Fibroblast of lung (primary cell): Measurements from ENCODE around the gene SLPI. TPM values are rescaled to one million over a fixed set of nuclear protein-coding genes. Genes with fewer than 3 reads are reported as not detected.

Source experiments
- DNase-seq, 2 donors: peaks; one replicate each; pipeline versions ENCODE4 v3.0.0 to v3.0.0-alpha.2; 2010; ENCODE audit warnings: low read depth in 2 of 2
- H2AFZ ChIP-seq: 2 replicates; pipeline ENCODE4 v1.5.1; 2012; ENCODE audit warnings: low read length, control low read depth, inconsistent platforms
- H3K27ac ChIP-seq: 2 replicates; pipeline ENCODE4 v1.5.1; 2011; ENCODE audit warnings: low read length, control low read depth; ENCODE audit not compliant: insufficient read depth
- H3K27me3 ChIP-seq: 2 replicates; pipeline ENCODE4 v1.5.1; 2011; ENCODE audit warnings: mild to moderate bottlenecking, low read length; ENCODE audit not compliant: control insufficient read depth, insufficient read depth
- H3K36me3 ChIP-seq: 2 replicates; pipeline ENCODE4 v1.5.1; 2011; ENCODE audit warnings: low read length; ENCODE audit not compliant: control insufficient read depth, insufficient read depth
- H3K4me1 ChIP-seq: 2 replicates; pipeline ENCODE4 v1.5.1; 2011; ENCODE audit warnings: low read length; ENCODE audit not compliant: control insufficient read depth, insufficient read depth; ENCODE audit errors: extremely low read depth
- H3K4me2 ChIP-seq: 2 replicates; pipeline ENCODE4 v1.5.1; 2011; ENCODE audit warnings: low read length, control low read depth; ENCODE audit not compliant: insufficient read depth; ENCODE audit errors: extremely low read depth
- H3K4me3 ChIP-seq, 4 experiments: fragments of 200-600 bp in 1 of 4; sonication (generic) in 1 of 4; replicated peaks in 1 of 4; 2 replicates each; pipeline ENCODE4 v1.5.1; 2011 to 2016; ENCODE audit warnings: low read length in 4 of 4, low read depth in 3 of 4, mild to moderate bottlenecking in 3 of 4, control low read depth in 2 of 4, inconsistent platforms in 1 of 4, mixed read lengths in 1 of 4; ENCODE audit not compliant: insufficient read depth in 1 of 4; ENCODE audit errors: control extremely low read depth in 1 of 4
- H3K79me2 ChIP-seq: 2 replicates; pipeline ENCODE4 v1.5.1; 2012; ENCODE audit warnings: mild to moderate bottlenecking, low read length, inconsistent platforms; ENCODE audit not compliant: control insufficient read depth, insufficient read depth
- H3K9ac ChIP-seq: 2 replicates; pipeline ENCODE4 v1.5.1; 2011; ENCODE audit warnings: mild to moderate bottlenecking, low read length, control low read depth; ENCODE audit not compliant: insufficient read depth
- H3K9me3 ChIP-seq: 2 replicates; pipeline ENCODE4 v1.5.1; 2012; ENCODE audit warnings: low read depth, low read length; ENCODE audit not compliant: control insufficient read depth, insufficient read depth
- H4K20me1 ChIP-seq: 2 replicates; pipeline ENCODE4 v1.5.1; 2011; ENCODE audit warnings: low read length; ENCODE audit not compliant: control insufficient read depth, insufficient read depth; ENCODE audit errors: extremely low read depth
- CTCF ChIP-seq, 2 donors: IDR thresholded peaks in 1 of 2; conservative IDR thresholded peaks in 1 of 2; 1 replicate in 1 of 2; 2 replicates in 1 of 2; pipeline ENCODE4 v1.5.1; 2011 to 2012; ENCODE audit warnings: low read length in 2 of 2, control low read depth in 1 of 2, inconsistent platforms in 1 of 2, low read depth in 1 of 2, mild to moderate bottlenecking in 1 of 2
- EZH2 ChIP-seq: IDR thresholded peaks from 2 replicates; pipeline ENCODE4 v1.5.1; 2012; ENCODE audit warnings: low read length, control low read depth, mild to moderate bottlenecking; ENCODE audit errors: missing control alignments
- polyA plus RNA-seq, 2 donors: library from polyadenylated mRNA; depleted of rRNA in 1 of 2; stranded (reverse) in 1 of 2; unstranded in 1 of 2; fragments of >200 nt; gene quantifications; 2 replicates each; pipeline ENCODE4 v1.2.1, GENCODE V29; 2011 to 2012; ENCODE audit warnings: missing spikeins in 1 of 2
- total RNA-seq: library from RNA; depleted of rRNA; stranded (reverse); fragments of >200 nt; gene quantifications from 2 replicates; pipeline ENCODE4 v1.2.1, GENCODE V29; 2014

The SLPI gene
- total and polyA plus RNA-seq, 2 donors (not counting 1 experiment from before 2014, with no cell fraction given): 0.17 to 3.7 TPM

DNA sequence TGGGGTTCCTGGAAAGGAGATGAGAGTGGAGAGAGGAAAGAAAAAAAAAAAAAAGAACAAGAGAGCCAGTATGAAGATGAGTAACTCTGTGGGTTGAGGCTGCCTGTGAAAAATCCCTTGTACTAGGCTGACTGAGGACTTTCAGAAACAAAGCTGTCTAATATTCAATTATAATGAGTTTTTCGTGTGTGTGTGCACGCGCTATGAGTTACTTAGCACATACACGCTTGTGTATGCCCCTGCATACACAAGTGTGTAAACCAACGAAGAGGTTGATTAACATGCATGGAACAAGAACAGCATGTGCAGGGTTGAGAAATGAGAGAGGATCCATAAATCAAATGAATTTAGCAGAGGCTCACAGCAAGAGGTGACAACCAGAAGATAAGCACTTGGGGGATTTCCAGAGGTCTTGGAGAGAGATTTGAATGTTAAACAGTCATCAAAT, 47.5 kb upstream of the SLPI start:
- Histone ChIP-seq H3K4me1 (no peaks in the 10 kb centered on the region), H3K9me3 (no peaks in the 10 kb centered on the region), H3K4me2 (no peak overlapping the region), H3K9ac (no peak overlapping the region), H3K27ac (no peak overlapping the region), H3K36me3 (no peaks in the 10 kb centered on the region), H3K27me3 (peaks cover 2% of the 10 kb centered on the region), H3K79me2 (no peaks in the 10 kb centered on the region), H4K20me1 (no peaks in the 10 kb centered on the region), H2AFZ (no peak overlapping the region), H3K4me3 (no peak overlapping the region)
- no peak for DNase-seq
- TF ChIP-seq CTCF (conservative IDR thresholded peaks at IDR 0.05 in 1 of 2, IDR thresholded peaks at IDR 0.05 in 1 of 2; ENCODE audit: low read depth in 1 of 2, low read length in 2 of 2) (no peak), EZH2 (no peak)

- no peak overlapping the region for H2AFZ ChIP-seq
- H3K27ac ChIP-seq: no peak overlapping the region
- no peaks in the 10 kb centered on the region for H3K4me1 ChIP-seq
- H4K20me1 ChIP-seq: no peaks in the 10 kb centered on the region
- H3K36me3 ChIP-seq: no peaks in the 10 kb centered on the region
- H3K4me3 ChIP-seq: no peak overlapping the region
- no peaks in the 10 kb centered on the region for H3K79me2 ChIP-seq
- no peak overlapping the region for H3K4me2 ChIP-seq
- peak in 1 of 2 donors; percentile 14 for DNase-seq
- H3K9me3 ChIP-seq: no peaks in the 10 kb centered on the region
- peaks cover under 1% of the 10 kb centered on the region for H3K27me3 ChIP-seq
- TF ChIP-seq CTCF (conservative IDR thresholded peaks at IDR 0.05 in 1 of 2, IDR thresholded peaks at IDR 0.05 in 1 of 2; ENCODE audit: low read depth in 1 of 2, low read length in 2 of 2) (peak; percentile 11 to 51), EZH2 (no peak)
- H3K9ac ChIP-seq: no peak overlapping the region
Measured at GRCh38 chr20:45300961-45301360, 46.6 kb upstream of the SLPI start.

DNA sequence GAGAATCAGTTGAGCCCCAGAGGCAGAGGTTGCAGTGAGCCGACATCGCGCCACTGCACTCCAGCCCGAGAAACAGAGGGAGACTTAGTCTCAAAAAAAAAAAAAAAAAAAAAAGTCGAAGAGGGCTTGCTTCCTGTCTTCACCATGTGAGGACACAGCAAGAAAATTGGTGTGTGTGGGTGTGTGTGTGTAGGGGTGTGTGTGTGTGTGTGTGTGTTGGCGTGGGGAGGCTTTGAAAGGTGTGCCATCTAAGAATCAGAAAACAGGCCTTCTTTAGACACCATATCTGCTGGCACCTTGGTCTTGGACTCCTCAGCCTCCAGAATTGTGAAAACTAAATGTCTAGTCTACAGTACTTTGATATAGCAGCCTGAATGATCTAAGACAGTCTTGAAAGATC, 45.4 kb upstream of the SLPI start:
- H3K27me3 ChIP-seq: no peaks in the 10 kb centered on the region
- H4K20me1 ChIP-seq: no peaks in the 10 kb centered on the region
- no peaks in the 10 kb centered on the region for H3K9me3 ChIP-seq
- no peak overlapping the region for H3K9ac ChIP-seq
- H3K79me2 ChIP-seq: no peaks in the 10 kb centered on the region
- H3K4me1 ChIP-seq: no peaks in the 10 kb centered on the region
- H3K4me3 ChIP-seq: no peak overlapping the region
- no peak overlapping the region for H3K4me2 ChIP-seq
- H3K36me3 ChIP-seq: no peaks in the 10 kb centered on the region
- DNase-seq: no peak
- no peak overlapping the region for H2AFZ ChIP-seq
- TF ChIP-seq CTCF (conservative IDR thresholded peaks at IDR 0.05 in 1 of 2, IDR thresholded peaks at IDR 0.05 in 1 of 2; ENCODE audit: low read depth in 1 of 2, low read length in 2 of 2) (no peak), EZH2 (no peak)
- no peak overlapping the region for H3K27ac ChIP-seq
